Osteoblast (primary cell): Measurements from ENCODE around the gene RSRC1. TPM values are rescaled to one million over a fixed set of nuclear protein-coding genes. Genes with fewer than 3 reads are reported as not detected.

Source experiments
- DNase-seq: peaks from one replicate; pipeline ENCODE4 v3.0.0; 2011; ENCODE audit warnings: low spot score, mixed read lengths; ENCODE audit not compliant: insufficient read length; ENCODE audit errors: missing footprints
- H2AFZ ChIP-seq: 2 replicates; pipeline ENCODE4 v1.6.0; 2011; ENCODE audit warnings: mild to moderate bottlenecking, low read length
- H3K27ac ChIP-seq: 2 replicates; pipeline ENCODE4 v1.5.1; 2011; ENCODE audit warnings: mild to moderate bottlenecking, low read depth, low read length, moderate library complexity
- H3K27me3 ChIP-seq: 2 replicates; pipeline ENCODE4 v1.6.0; 2012; ENCODE audit warnings: mild to moderate bottlenecking, control low read depth, inconsistent platforms, low read length, moderate library complexity; ENCODE audit not compliant: insufficient read depth
- H3K36me3 ChIP-seq: 2 replicates; pipeline ENCODE4 v1.5.1; 2011; ENCODE audit warnings: mild to moderate bottlenecking, low read length, control low read depth, moderate library complexity; ENCODE audit not compliant: insufficient read depth
- H3K4me1 ChIP-seq: 2 replicates; pipeline ENCODE4 v1.5.1; 2011; ENCODE audit warnings: mild to moderate bottlenecking, low read length, control low read depth, moderate library complexity; ENCODE audit not compliant: insufficient read depth
- H3K4me2 ChIP-seq: 2 replicates; pipeline ENCODE4 v1.6.0; 2011; ENCODE audit warnings: mild to moderate bottlenecking, low read length; ENCODE audit not compliant: insufficient read depth
- H3K4me3 ChIP-seq: fragments of 200-600 bp; sonication (generic); 3 replicates; pipeline ENCODE4 v1.5.1; 2012; ENCODE audit warnings: mild to moderate bottlenecking, low read length, inconsistent platforms; ENCODE audit not compliant: insufficient read depth
- H3K79me2 ChIP-seq: 2 replicates; pipeline ENCODE4 v1.6.0; 2012; ENCODE audit warnings: mild to moderate bottlenecking, low read length, control low read depth, inconsistent platforms; ENCODE audit not compliant: insufficient read depth
- H3K9me3 ChIP-seq: 2 replicates; pipeline ENCODE4 v1.5.1; 2011; ENCODE audit warnings: low read depth, low read length, control low read depth
- H4K20me1 ChIP-seq: 2 replicates; pipeline ENCODE4 v1.6.0; 2012; ENCODE audit warnings: mild to moderate bottlenecking, low read length, control low read depth; ENCODE audit not compliant: insufficient read depth
- CTCF ChIP-seq: IDR thresholded peaks from 2 replicates; pipeline ENCODE4 v1.5.1; 2011; ENCODE audit warnings: mild to moderate bottlenecking, low read depth, low read length, moderate library complexity; ENCODE audit errors: extremely low read depth
- total RNA-seq: library from RNA; depleted of rRNA; stranded (reverse); fragments of >200 nt; gene quantifications from 2 replicates; pipeline ENCODE4 v1.2.3, GENCODE V29; 2012

The RSRC1 gene
- total RNA-seq, 1 donor: 69.8 TPM

GRCh38 chr3:158451405-158452055 is 341.6 kb downstream of the RSRC1 start:
- Histone ChIP-seq H4K20me1 (no peaks in the 10 kb centered on the region), H2AFZ (no peak overlapping the region), H3K4me3 (no peak overlapping the region), H3K9me3 (no peaks in the 10 kb centered on the region), H3K27ac (no peak overlapping the region), H3K4me2 (no peak overlapping the region), H3K27me3 (no peaks in the 10 kb centered on the region), H3K79me2 (no peaks in the 10 kb centered on the region), H3K4me1 (no peaks in the 10 kb centered on the region), H3K36me3 (no peaks in the 10 kb centered on the region)
- no peak for TF ChIP-seq CTCF
- DNase-seq: no peak

DNA sequence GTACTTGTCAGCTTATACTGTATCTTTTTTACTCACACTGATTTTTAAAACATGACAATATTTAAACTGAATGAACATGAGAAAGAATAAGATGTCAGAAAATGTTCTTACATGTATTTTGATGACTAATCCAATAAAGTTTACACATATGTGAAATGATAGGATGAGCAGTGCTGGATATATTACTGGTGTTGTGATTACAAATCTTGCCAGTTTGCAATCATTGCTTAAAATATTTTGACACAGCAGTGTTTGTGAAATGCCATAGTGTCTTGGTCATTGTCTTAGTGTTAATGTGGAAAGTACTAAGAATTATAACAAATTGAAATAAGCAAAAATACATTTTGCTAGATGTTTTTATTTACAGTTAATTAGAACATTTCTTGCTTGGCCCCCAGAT is 342.4 kb downstream of the RSRC1 start:
- H3K79me2 ChIP-seq: no peaks in the 10 kb centered on the region
- H2AFZ ChIP-seq: no peak overlapping the region
- H3K4me1 ChIP-seq: no peaks in the 10 kb centered on the region
- H3K4me3 ChIP-seq: no peak overlapping the region
- no peak overlapping the region for H3K4me2 ChIP-seq
- no peaks in the 10 kb centered on the region for H3K36me3 ChIP-seq
- no peaks in the 10 kb centered on the region for H3K9me3 ChIP-seq
- H3K27ac ChIP-seq: no peak overlapping the region
- no peak for TF ChIP-seq CTCF
- no peak for DNase-seq
- H3K27me3 ChIP-seq: no peaks in the 10 kb centered on the region
- no peaks in the 10 kb centered on the region for H4K20me1 ChIP-seq

DNA sequence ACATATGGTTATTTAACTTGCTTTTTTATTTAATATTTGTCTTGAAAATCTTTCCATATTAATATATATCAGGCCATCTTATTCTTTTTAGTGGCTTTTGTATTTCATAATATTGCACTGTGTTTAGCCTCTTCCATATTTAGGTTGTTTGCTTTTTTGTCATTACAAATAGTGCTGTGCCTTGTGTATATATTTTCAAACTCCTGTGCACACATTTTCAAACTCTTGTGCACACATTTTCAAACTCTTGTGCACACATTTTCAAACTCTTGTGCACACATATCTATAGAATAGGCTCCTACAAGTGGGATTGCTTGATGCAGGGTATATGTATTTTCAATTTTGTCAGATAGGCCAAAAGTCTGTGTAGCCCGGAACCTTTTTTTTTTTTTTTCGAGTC is 343.1 kb downstream of the RSRC1 start:
- no peaks in the 10 kb centered on the region for H3K9me3 ChIP-seq
- H3K27me3 ChIP-seq: no peaks in the 10 kb centered on the region
- H3K36me3 ChIP-seq: no peaks in the 10 kb centered on the region
- no peak overlapping the region for H2AFZ ChIP-seq
- no peak overlapping the region for H3K4me3 ChIP-seq
- no peak for DNase-seq
- TF ChIP-seq CTCF: no peak
- H3K4me1 ChIP-seq: no peaks in the 10 kb centered on the region
- no peak overlapping the region for H3K27ac ChIP-seq
- H3K4me2 ChIP-seq: no peak overlapping the region
- H4K20me1 ChIP-seq: no peaks in the 10 kb centered on the region
- no peaks in the 10 kb centered on the region for H3K79me2 ChIP-seq

DNA sequence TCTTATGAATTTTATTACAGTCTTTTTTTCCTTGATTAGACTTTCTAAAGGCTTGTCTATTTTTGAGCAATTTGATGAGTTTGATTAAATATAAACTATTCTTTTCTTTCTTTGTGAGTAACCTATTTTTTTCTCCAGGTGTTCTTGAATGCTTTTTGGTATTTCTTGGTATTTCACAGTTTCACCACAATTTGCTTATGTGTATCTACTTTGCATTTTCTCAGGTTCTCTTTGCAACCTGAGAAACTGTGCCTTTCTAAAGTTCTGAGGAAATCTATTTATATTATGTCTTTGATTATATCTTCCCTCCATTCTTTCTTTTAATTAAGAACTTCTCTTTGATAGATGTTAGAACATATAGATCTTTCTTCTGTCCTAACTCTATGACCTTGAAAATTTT is 344.0 kb downstream of the RSRC1 start:
- Histone ChIP-seq H3K27ac (no peak overlapping the region), H3K4me3 (no peak overlapping the region), H3K27me3 (no peaks in the 10 kb centered on the region), H3K4me2 (no peak overlapping the region), H3K4me1 (no peaks in the 10 kb centered on the region), H3K79me2 (no peaks in the 10 kb centered on the region), H2AFZ (no peak overlapping the region), H3K36me3 (no peaks in the 10 kb centered on the region), H3K9me3 (no peaks in the 10 kb centered on the region), H4K20me1 (no peaks in the 10 kb centered on the region)
- no peak for TF ChIP-seq CTCF
- DNase-seq: no peak
